Stomach (tissue), 9 donors: ENCODE measurements around the gene CHMP3. TPM values are rescaled to one million over a fixed set of nuclear protein-coding genes. Genes with fewer than 3 reads are reported as not detected.

Experiments used
- DNase-seq, 2 donors: peaks; one replicate each; pipeline versions ENCODE4 v3.0.0 to v3.0.0-alpha.2; 2013 to 2019
- H3K27ac ChIP-seq, 5 donors: fragments of 200-600 bp in 4 of 5; sonication (generic) in 4 of 5; one replicate each; pipeline ENCODE4 v1.5.1; 2013 to 2019; ENCODE audit warnings: mild to moderate bottlenecking in 1 of 5, moderate library complexity in 1 of 5
- H3K27me3 ChIP-seq, 3 donors: fragments of 200-600 bp; sonication (generic); one replicate each; pipeline ENCODE4 v1.5.1; 2017 to 2019; ENCODE audit warnings: mixed run types in 1 of 3
- H3K36me3 ChIP-seq, 4 donors: fragments of 200-600 bp; sonication (generic); 1 replicate in 3 of 4; 2 replicates in 1 of 4; pipeline ENCODE4 v1.5.1; 2016 to 2019
- H3K4me1 ChIP-seq, 4 donors: fragments of 200-600 bp; sonication (generic); one replicate each; pipeline ENCODE4 v1.5.1; 2016 to 2019
- H3K4me3 ChIP-seq, 4 donors: fragments of 200-600 bp; sonication (generic) in 3 of 4; one replicate each; pipeline ENCODE4 v1.5.1; 2016 to 2019; ENCODE audit warnings: mild to moderate bottlenecking in 1 of 4
- H3K9me3 ChIP-seq, 4 donors: fragments of 200-600 bp; sonication (generic); one replicate each; pipeline ENCODE4 v1.5.1; 2016 to 2019
- CTCF ChIP-seq, 7 experiments: fragments of 450-650 bp in 4 of 7; fragments of 200-600 bp in 3 of 7; sonication (generic) in 3 of 7; IDR thresholded peaks; one replicate each; pipeline ENCODE4 v1.5.1; 2016 to 2019; ENCODE audit warnings: antibody characterized with exemption in 7 of 7, control low read depth in 2 of 7, mild to moderate bottlenecking in 1 of 7
- EP300 ChIP-seq: sonication (generic); formaldehyde crosslinking; IDR thresholded peaks from one replicate; pipeline ENCODE4 v1.6.1; 2017; ENCODE audit warnings: antibody characterized with exemption
- POLR2A ChIP-seq, 4 donors: fragments of 450-650 bp; IDR thresholded peaks; one replicate each; pipeline ENCODE4 v1.6.1; 2016; ENCODE audit warnings: antibody characterized with exemption in 4 of 4, control low read depth in 2 of 4, mild to moderate bottlenecking in 1 of 4, moderate library complexity in 1 of 4
- POLR2AphosphoS5 ChIP-seq, 3 donors: sonication (generic); formaldehyde crosslinking; IDR thresholded peaks; one replicate each; pipeline ENCODE4 v1.6.1; 2016; ENCODE audit warnings: antibody characterized with exemption in 3 of 3
- WGBS, 5 donors: extraction: QIAGEN DNeasy Blood & Tissue Kit in 3 of 5; methylation state at CpG; one replicate each; pipeline versions ENCODE4 v1.1.5 to v1.1.7; 2013 to 2018; 5-methylcytosine and 5-hydroxymethylcytosine counted together
- intact Hi-C: fragments of 100-400 bp; cut with DNase I; formaldehyde crosslinking; loops from one replicate; pipeline ENCODE4 v1.15.1; 2023; ENCODE audit warnings: low total_unique reads
- polyA plus RNA-seq, 3 donors: library from polyadenylated mRNA; stranded (reverse); fragments of 200-250 nt; gene quantifications; one replicate each; pipeline ENCODE4 v1.2.3, GENCODE V29; 2013
- total RNA-seq, 5 donors: library from RNA; depleted of rRNA; stranded (reverse); fragments of >200 nt; gene quantifications; one replicate each; pipeline versions ENCODE4 v1.1.0 to v1.2.3, GENCODE V29; 2014 to 2016
- donor health status: healthy with polysubstance abuse.
- donor health status: Bipolar disorder and iron deficiency.
- donor health status: healthy.

CHMP3 gene
- total and polyA plus RNA-seq, 8 donors, result 25.7 to 158 (median 87.4) TPM

GRCh38 chr2:86492048-86492453 lies 71.2 kb downstream of the CHMP3 start:
- DNase-seq, result no peak
- intact Hi-C loops, result no loop called here
- no peaks in the 10 kb centered on the region for H3K27me3 ChIP-seq
- H3K9me3 ChIP-seq, result no peaks in the 10 kb centered on the region
- H3K4me1 ChIP-seq, result no peaks in the 10 kb centered on the region
- H3K27ac ChIP-seq, result no peak overlapping the region
- TF ChIP-seq EP300, result no peak
- no peak for TF ChIP-seq CTCF (IDR thresholded peaks at IDR 0.05)
- no peak for TF ChIP-seq POLR2AphosphoS5 (IDR thresholded peaks at IDR 0.05)
- TF ChIP-seq POLR2A (IDR thresholded peaks at IDR 0.05), result no peak
- no peak overlapping the region for H3K4me3 ChIP-seq
- H3K36me3 ChIP-seq, result peaks cover 40 to 100% (median 93%) of the 10 kb centered on the region in 4 donors
- 61 to 80% (median 65%) methylated on average over 1 of the region's 1 CpG for WGBS, 5 donors

- 69 to 86% (median 77%) methylated on average over 4 of the region's 4 CpGs for WGBS, 5 donors
- Histone ChIP-seq H3K27me3 (no peaks in the 10 kb centered on the region), H3K4me3 (no peak overlapping the region), H3K9me3 (no peaks in the 10 kb centered on the region), H3K4me1 (no peaks in the 10 kb centered on the region), H3K27ac (no peak overlapping the region), H3K36me3 (peaks cover 41 to 100% (median 94%) of the 10 kb centered on the region in 4 donors)
- TF ChIP-seq CTCF (IDR thresholded peaks at IDR 0.05) (no peak), POLR2AphosphoS5 (IDR thresholded peaks at IDR 0.05) (no peak), EP300 (no peak)
- intact Hi-C loops, result no loop called here
- no peak for DNase-seq
Observed at GRCh38 chr2:86491088-86491487, 72.2 kb downstream of the CHMP3 start.

- no peak overlapping the region for H3K27ac ChIP-seq
- H3K36me3 ChIP-seq, result peaks cover 48 to 100% (median 97%) of the 10 kb centered on the region in 4 donors
- no peak for DNase-seq
- H3K9me3 ChIP-seq, result no peaks in the 10 kb centered on the region
- intact Hi-C loops, result no loop called here
- H3K4me1 ChIP-seq, result no peaks in the 10 kb centered on the region
- no peaks in the 10 kb centered on the region for H3K27me3 ChIP-seq
- WGBS, 5 donors, result 74 to 86% (median 81%) methylated on average over 4 of the region's 4 CpGs
- TF ChIP-seq CTCF (IDR thresholded peaks at IDR 0.05) (no peak), EP300 (no peak), POLR2A (IDR thresholded peaks at IDR 0.05) (no peak), POLR2AphosphoS5 (IDR thresholded peaks at IDR 0.05) (no peak)
- H3K4me3 ChIP-seq, result no peak overlapping the region
Observed at GRCh38 chr2:86490245-86490644, 73.0 kb downstream of the CHMP3 start.

GRCh38 chr2:86489542-86489941 lies 73.7 kb downstream of the CHMP3 start:
- no peak for TF ChIP-seq CTCF (IDR thresholded peaks at IDR 0.05)
- no peak for TF ChIP-seq EP300
- TF ChIP-seq POLR2A (IDR thresholded peaks at IDR 0.05), result no peak
- no peak for TF ChIP-seq POLR2AphosphoS5 (IDR thresholded peaks at IDR 0.05)
- Histone ChIP-seq H3K9me3 (no peaks in the 10 kb centered on the region), H3K27ac (no peak overlapping the region), H3K27me3 (no peaks in the 10 kb centered on the region), H3K4me3 (no peak overlapping the region), H3K4me1 (no peaks in the 10 kb centered on the region), H3K36me3 (peaks cover 50 to 100% (median 98%) of the 10 kb centered on the region in 4 donors)
- 82 to 100% (median 97%) methylated on average over 3 of the region's 3 CpGs for WGBS, 5 donors
- no peak for DNase-seq
- intact Hi-C loops, result no loop called here
